Activated naive CD8-positive, alpha-beta T cell (primary cell): Measurements from ENCODE around the gene TBC1D9B.

ENCODE experiments used
- H3K27ac Mint-ChIP-seq: one replicate; pipeline ENCODE4 v1.8.0; 2021; ENCODE audit warnings: mixed read lengths
- H3K27me3 Mint-ChIP-seq: one replicate; pipeline ENCODE4 v1.8.0; 2021; ENCODE audit warnings: mixed read lengths
- H3K36me3 Mint-ChIP-seq: one replicate; pipeline ENCODE4 v1.8.0; 2021; ENCODE audit warnings: mixed read lengths
- H3K4me1 Mint-ChIP-seq: one replicate; pipeline ENCODE4 v1.8.0; 2021; ENCODE audit warnings: low read depth, mixed read lengths
- H3K4me3 Mint-ChIP-seq: one replicate; pipeline ENCODE4 v1.8.0; 2021; ENCODE audit warnings: mild to moderate bottlenecking, mixed read lengths
- H3K9me3 Mint-ChIP-seq: one replicate; pipeline ENCODE4 v1.8.0; 2021; ENCODE audit warnings: low read depth, mixed read lengths

Gene TBC1D9B

DNA sequence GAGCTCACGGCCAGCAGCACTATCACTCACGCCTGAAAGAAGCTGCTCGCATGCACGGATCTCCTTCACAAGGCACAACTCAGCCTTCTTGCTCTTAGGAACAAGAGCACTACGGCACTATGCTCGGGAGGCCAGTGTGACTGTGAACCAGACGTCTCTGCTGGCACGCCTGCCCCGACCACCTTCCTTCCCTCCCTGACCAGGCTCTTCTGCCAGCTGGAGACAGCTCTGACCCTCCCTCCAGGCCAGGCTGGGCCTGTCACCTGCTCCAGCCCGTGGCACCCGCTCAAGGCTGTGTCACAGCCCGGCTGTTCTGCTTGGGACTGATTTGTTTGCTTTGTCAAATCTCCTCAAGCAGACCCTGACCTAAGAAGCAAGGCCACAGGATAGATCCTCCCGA lies 7.0 kb downstream of the TBC1D9B start:
- H3K36me3 Mint-ChIP-seq, result peaks cover 7% of the 10 kb centered on the region
- no peak overlapping the region for H3K4me3 Mint-ChIP-seq
- H3K27me3 Mint-ChIP-seq, result no peaks in the 10 kb centered on the region
- H3K9me3 Mint-ChIP-seq, result no peaks in the 10 kb centered on the region
- no peaks in the 10 kb centered on the region for H3K4me1 Mint-ChIP-seq
- no peak overlapping the region for H3K27ac Mint-ChIP-seq

DNA sequence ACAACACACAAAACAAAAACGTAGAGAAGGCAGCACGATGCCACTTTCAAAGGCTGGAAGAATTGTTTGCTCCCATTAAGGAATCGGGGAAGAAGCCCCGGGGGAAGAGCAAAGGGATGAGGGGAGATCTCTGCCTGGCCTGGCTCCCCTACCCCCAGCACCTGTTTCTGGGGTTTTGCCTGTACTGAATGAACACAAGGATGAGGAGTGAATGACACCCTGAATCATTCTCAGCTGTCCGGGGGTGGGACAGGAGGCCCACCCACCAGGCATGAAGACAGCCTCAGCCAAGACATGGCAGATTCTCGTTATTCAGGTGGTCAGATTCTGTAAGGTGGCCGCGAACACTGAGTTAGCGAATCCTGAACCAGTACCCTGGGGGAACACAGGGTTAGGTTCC lies 7.5 kb downstream of the TBC1D9B start:
- no peaks in the 10 kb centered on the region for H3K4me1 Mint-ChIP-seq
- H3K27me3 Mint-ChIP-seq, result no peaks in the 10 kb centered on the region
- no peak overlapping the region for H3K27ac Mint-ChIP-seq
- peaks cover 7% of the 10 kb centered on the region for H3K36me3 Mint-ChIP-seq
- H3K9me3 Mint-ChIP-seq, result no peaks in the 10 kb centered on the region
- H3K4me3 Mint-ChIP-seq, result no peak overlapping the region

DNA sequence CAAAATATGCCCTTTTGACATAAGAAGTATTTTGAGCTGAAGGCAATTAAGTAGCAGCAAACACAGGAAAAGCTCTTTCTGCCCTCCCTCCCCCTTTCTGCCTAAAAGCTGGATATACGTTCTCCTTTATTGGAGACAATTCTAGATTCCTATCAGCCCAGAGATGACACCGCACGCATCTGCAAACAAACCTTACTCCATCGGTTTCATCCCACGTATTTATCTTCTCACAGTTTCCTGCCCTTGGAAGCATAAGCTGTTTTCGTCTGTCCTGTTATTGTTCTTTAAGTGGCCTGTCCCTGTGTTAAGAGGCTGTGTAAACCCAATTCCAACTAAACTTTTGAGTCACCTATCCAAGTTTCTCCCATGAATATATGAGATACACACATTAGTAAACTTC lies 11.8 kb downstream of the TBC1D9B start:
- H3K9me3 Mint-ChIP-seq, result no peaks in the 10 kb centered on the region
- H3K4me1 Mint-ChIP-seq, result no peaks in the 10 kb centered on the region
- H3K27ac Mint-ChIP-seq, result no peak overlapping the region
- H3K4me3 Mint-ChIP-seq, result no peak overlapping the region
- no peaks in the 10 kb centered on the region for H3K36me3 Mint-ChIP-seq
- H3K27me3 Mint-ChIP-seq, result no peaks in the 10 kb centered on the region

DNA sequence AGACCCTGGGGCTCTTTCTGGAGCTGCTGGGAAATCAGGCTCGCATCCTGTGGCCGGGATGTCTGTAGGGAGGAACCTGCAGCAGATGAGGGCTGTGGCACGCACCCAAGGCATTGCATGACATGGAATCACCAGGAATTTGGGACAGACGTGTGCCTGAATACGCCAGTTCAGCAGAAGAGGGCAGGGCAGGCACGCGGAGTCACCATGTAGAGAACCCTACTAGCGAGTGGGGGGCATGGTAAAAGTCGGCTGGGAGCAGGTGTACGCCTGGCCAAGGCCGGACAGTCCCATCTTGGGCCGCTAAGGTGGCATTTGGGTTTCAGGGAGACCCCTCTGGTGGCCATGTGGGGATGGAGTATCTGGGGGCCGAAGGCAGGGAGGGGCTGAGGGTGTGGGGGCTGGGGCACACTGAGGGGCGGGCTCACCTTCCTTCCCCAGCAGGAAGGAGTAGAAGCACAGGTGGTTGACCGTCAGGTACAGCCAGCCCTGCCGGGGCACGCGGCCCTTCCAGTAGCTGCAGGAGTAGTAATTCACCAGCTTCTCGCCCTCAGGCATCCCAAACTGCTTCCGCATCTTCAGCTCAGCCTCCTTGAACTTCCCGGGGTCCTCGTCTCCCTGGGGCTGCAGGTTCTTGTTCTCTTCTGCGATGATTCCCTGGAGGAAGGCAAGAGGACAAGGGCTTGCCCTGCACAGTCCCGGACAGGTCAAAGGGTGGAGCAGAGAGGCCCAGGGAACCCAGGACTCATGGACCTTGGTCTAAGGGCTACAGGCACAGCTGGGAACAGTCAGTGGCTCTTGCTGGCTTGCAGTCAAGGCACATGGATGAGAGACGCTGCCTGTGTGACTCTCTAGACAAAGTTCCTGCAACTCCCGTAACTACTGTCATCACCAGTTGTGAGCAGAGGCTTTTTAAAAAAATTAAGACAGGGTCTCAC lies 13.5 kb downstream of the TBC1D9B start:
- Mint-ChIP-seq H3K4me1 (no peaks in the 10 kb centered on the region), H3K27ac (no peak overlapping the region), H3K9me3 (no peaks in the 10 kb centered on the region), H3K27me3 (no peaks in the 10 kb centered on the region), H3K4me3 (no peak overlapping the region), H3K36me3 (no peaks in the 10 kb centered on the region)

DNA sequence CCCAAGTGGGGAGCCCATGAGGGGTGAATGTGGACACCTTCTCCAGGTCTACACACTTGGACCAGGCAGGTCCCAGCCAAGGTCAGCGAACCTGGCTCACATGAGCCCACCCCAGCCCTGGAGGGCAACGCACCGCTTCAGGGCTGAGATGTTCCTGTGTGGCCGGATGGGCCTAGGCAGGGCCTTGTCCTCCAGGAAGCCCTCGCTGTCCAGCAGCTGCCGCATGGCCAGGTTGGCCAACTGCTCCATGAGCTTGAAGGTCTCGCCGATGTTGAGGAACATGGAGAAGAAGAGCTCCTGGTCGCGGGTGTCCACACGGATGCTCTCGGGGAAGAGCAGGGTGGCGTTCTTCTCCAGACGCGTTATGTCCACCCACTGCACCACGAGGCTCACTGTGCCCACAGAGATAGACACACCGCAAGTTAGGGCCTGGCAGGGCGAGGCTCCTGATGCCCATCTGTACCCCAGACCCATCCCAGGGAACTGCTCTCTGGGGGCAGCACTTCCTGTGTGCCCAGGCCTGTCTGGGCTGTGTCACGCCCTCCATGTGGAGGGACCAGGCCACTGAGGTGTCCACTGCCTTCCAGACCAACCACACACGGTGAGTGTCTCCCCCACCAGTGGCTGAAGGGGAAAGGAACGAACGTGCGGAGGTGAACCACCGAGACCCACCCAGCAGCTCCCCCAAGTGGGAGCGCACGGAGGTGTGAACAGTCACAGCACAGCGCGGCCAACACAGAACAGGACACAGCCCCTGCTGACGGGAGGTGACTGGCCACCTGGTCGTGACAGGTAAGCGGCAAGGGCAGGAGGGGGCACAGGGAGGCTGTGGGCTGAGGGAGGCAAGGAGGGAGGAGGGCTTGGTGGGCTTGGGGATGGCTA lies 14.4 kb downstream of the TBC1D9B start:
- Mint-ChIP-seq H3K9me3 (no peaks in the 10 kb centered on the region), H3K27me3 (no peaks in the 10 kb centered on the region), H3K36me3 (no peaks in the 10 kb centered on the region), H3K27ac (no peak overlapping the region), H3K4me1 (no peaks in the 10 kb centered on the region), H3K4me3 (no peak overlapping the region)

DNA sequence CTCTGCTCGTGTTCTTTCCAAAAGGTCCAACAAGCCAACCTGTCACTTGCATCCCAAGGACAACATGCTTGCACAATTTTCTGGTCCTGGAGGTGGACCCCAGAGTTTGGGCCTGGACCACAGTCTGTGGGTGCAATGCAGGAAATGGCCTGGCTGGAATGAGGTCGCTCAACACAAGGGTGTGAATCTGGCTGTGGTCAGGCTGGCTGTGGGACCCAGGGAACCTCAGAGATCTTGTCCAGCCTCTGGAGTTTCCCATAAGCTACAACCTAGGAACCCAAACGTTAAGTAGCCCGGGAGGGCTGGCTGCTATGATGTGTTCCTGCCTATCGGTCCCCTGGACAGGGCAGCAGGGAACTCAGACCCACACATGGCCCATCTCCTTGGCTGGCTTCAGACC lies 15.4 kb downstream of the TBC1D9B start:
- Mint-ChIP-seq H3K27me3 (no peaks in the 10 kb centered on the region), H3K9me3 (no peaks in the 10 kb centered on the region), H3K27ac (no peak overlapping the region), H3K4me3 (no peak overlapping the region), H3K36me3 (peaks cover 4% of the 10 kb centered on the region), H3K4me1 (no peaks in the 10 kb centered on the region)

DNA sequence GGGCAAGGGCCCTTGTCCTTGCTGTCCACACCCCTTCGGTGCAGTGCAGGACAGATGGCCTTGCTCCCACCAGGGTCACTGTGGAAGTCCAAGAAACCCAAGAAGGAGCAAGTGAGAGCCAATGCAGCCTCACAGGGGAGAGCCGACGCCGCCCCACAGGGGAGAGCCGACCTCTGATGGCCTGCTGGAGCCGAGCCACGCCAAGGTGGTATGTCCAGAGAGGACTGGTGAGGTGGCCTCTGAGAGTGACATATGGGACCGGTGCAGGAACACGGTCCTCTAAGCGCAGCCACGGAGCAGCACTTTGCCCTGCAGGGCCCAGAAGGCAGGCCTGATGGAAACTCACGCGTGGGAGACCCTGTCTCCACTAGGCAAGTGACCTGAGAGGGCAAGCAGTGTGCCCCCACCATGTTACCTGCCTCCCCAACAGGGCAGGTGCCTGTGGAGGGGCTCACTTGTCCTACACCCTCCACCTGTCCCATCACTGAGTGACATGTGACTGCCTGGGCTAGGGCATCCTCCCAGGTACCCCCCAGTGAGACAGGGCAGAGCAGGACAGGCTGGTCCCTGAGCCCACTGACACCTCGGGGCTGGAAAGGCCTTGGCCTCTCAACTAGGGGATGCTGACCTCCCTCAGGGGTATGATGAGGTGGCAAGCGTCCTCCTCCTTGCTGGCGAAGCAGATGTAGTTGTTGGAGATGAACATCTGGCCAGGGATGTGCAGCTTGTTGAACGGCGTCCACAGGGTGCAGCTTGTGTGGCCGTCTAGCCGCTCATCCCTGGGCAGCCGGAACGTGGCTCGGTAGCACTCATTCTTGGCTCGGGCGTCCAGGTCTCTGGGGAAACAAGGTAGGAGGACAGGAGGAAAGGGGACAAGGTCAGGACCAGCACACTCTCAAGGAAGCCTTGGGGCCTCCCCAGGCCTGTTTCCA lies 16.7 kb downstream of the TBC1D9B start:
- no peaks in the 10 kb centered on the region for H3K4me1 Mint-ChIP-seq
- H3K4me3 Mint-ChIP-seq, result no peak overlapping the region
- H3K27ac Mint-ChIP-seq, result no peak overlapping the region
- H3K27me3 Mint-ChIP-seq, result no peaks in the 10 kb centered on the region
- no peaks in the 10 kb centered on the region for H3K9me3 Mint-ChIP-seq
- H3K36me3 Mint-ChIP-seq, result peaks cover 12% of the 10 kb centered on the region

DNA sequence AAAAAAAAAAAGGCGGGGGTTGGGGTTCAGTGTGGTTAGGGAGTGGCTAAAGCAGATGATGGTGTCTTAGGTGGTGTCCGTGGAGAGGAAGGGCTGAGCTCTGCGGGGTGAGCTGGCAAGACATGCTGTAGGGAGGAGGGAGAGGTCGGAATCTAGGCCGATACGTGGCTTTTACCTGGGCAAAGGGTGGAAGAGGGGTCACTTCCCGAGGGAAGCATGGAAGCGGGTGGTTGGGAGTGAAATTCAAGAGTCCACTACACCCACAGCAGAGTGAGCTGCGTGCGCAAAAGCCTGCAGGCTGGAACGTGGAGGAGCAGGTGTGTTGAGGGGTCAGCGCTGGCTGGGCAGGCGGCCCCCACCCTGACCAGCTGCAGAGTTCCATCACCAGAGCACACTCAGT lies 17.8 kb downstream of the TBC1D9B start:
- Mint-ChIP-seq H3K27ac (no peak overlapping the region), H3K4me3 (no peak overlapping the region), H3K4me1 (no peaks in the 10 kb centered on the region), H3K9me3 (no peaks in the 10 kb centered on the region), H3K27me3 (no peaks in the 10 kb centered on the region), H3K36me3 (peaks cover 16% of the 10 kb centered on the region)

DNA sequence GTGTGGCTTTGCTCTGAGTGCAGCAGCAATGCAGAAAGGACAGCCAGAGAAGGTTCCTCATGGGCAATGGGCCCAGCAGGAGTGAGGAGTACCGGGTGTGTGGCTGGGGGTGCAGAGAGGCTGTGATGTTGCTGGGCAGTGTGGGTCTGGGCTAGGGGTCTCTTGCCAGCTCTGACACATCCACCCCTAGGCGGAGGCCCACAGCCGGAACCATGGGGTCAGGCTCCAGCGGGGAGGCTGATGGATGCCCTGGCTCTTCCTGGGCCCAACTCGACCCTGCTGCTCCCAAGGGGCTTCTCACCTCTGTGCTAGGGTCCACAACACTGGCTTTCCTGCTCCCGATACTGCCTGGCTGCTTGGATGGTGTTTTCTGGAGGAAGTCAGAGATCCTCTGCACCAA lies 19.9 kb downstream of the TBC1D9B start:
- Mint-ChIP-seq H3K27ac (no peak overlapping the region), H3K9me3 (peaks cover 6% of the 10 kb centered on the region), H3K4me1 (no peaks in the 10 kb centered on the region), H3K27me3 (no peaks in the 10 kb centered on the region), H3K36me3 (peaks cover 32% of the 10 kb centered on the region), H3K4me3 (no peak overlapping the region)

DNA sequence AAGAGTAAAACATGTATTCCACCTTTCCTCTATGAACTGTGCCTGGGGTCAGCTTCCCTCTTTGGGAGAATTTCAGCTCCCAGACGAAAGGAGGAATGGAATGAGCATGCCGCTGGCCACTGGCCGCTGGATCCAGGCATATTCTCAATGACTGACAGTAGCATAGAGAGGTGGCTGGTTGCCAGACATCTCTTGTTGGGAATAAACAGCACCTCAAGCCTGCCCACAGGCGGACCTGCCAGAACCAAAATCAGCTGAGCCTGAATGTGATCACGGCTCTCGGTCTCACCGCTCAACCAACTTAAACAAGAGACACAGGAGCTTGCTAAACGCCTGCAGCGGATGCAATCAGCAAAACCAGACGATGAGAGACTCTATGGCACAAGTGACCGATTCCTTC lies 20.6 kb downstream of the TBC1D9B start:
- Mint-ChIP-seq H3K36me3 (peaks cover 35% of the 10 kb centered on the region), H3K4me1 (no peaks in the 10 kb centered on the region), H3K27ac (no peak overlapping the region), H3K9me3 (peaks cover 6% of the 10 kb centered on the region), H3K4me3 (no peak overlapping the region), H3K27me3 (no peaks in the 10 kb centered on the region)

DNA sequence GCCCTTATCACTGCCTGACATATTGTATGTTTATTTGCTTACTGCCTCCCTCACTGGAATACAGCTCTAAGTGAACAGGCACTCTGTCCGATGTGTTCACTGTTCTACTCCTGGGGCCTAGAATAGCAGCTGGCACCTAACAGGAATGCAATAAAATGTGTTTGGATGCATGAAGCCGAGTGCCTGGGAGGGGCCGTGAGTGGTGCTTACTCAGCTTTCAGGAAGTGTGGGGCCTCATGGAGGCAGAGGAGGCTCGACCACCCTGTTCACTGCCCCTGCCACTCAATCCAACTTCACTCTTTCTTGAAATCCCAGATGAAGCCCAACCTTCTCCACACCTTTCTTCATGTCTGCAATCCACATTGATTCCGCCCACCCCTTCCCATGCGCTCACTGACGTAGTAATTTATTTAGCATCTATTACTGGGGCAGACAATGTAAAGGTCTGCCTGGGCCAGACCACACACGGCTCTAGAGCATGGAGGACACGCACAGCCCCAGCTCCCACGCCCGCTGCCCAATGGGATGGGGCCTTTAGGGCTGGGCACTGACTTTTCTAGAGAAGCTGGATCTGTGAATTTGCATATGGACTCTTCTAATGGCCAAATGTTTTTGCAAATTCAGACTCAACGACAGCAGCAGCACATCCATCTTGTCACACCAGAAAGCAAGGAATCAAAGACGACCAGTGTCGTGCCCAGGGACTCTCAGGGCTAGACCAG lies 21.3 kb downstream of the TBC1D9B start:
- Mint-ChIP-seq H3K27me3 (no peaks in the 10 kb centered on the region), H3K4me1 (no peaks in the 10 kb centered on the region), H3K36me3 (peaks cover 35% of the 10 kb centered on the region), H3K4me3 (no peak overlapping the region), H3K9me3 (peaks cover 6% of the 10 kb centered on the region), H3K27ac (no peak overlapping the region)

DNA sequence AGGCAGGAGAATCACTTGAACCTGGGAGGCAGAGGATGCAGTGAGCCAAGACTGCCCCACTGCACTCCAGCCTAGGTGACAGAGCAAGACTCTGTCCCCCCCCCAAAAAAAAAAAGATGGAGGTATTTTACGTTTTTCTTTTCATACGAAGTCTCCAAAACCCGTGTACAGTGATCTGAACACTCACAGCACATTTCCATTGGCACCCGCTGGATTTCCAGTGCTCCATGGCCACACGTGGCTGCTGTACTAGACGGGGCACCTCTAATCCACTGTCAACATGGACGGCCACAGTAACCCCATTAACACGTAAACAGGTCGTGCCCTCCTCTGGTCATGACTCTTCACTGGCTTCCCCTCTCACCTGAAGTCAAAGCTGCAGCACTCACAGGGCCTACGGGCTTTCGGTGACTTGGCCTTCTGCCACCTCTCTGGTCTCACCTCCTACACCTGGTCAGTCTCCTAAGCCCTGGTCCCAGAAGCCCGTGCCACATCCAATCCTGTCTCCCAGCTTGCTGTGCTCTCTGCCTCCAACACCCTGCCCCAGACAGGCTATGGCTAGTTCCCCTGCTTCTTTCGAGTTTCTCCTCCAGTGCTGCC lies 22.1 kb downstream of the TBC1D9B start:
- Mint-ChIP-seq H3K4me3 (no peak overlapping the region), H3K27me3 (no peaks in the 10 kb centered on the region), H3K9me3 (peaks cover 6% of the 10 kb centered on the region), H3K27ac (no peak overlapping the region), H3K36me3 (peaks cover 35% of the 10 kb centered on the region), H3K4me1 (no peaks in the 10 kb centered on the region)

DNA sequence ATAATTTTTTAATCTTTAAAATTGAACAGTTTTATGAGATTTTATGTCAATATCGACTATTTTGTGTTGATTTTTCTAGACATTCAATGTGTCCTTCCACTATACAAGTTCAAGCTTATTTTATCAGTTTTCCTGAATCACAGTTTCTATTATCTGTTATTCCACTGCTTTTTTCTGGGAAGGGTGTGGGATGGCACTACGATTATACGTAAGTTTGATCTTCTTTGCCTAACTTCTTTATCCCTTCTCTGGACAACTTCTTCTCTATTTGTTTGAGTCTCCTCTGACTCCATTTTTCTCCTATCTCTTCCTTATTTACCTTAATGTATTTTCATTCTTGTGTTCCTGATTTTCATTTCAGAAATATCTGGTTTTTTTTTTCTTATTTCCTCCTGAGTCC lies 24.5 kb downstream of the TBC1D9B start:
- Mint-ChIP-seq H3K4me1 (no peaks in the 10 kb centered on the region), H3K27me3 (no peaks in the 10 kb centered on the region), H3K4me3 (no peak overlapping the region), H3K27ac (no peak overlapping the region), H3K36me3 (peaks cover 35% of the 10 kb centered on the region), H3K9me3 (peaks cover 6% of the 10 kb centered on the region)

DNA sequence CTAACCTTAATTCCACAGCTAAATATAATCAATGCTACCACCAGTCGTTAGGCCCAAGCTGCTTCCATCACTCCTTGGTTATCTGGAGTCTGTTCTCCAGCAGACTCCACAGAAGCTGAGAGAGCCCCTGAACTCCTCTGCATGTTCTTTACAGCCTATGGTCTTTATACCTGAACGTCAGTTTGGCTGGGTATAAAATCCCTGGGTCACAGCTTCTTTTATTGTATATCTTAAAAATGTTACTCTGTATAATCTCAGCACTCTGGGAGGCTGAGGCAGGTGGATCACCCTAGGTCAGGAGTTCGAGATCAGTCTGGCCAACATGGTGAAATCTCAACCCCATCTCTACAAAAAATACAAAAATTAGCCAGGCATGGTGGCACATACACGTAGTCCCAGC lies 25.4 kb downstream of the TBC1D9B start:
- peaks cover 6% of the 10 kb centered on the region for H3K9me3 Mint-ChIP-seq
- no peaks in the 10 kb centered on the region for H3K4me1 Mint-ChIP-seq
- peaks cover 35% of the 10 kb centered on the region for H3K36me3 Mint-ChIP-seq
- H3K27ac Mint-ChIP-seq, result no peak overlapping the region
- no peak overlapping the region for H3K4me3 Mint-ChIP-seq
- no peaks in the 10 kb centered on the region for H3K27me3 Mint-ChIP-seq
